Lower lobe of right lung (tissue), 2 donors: ENCODE data around the gene CYP2R1. TPM values are rescaled to one million over a fixed set of nuclear protein-coding genes. Genes with fewer than 3 reads are reported as not detected.
"Not testable (repeated sequence)": the region's sequence is repeated elsewhere in the genome, so short reads cannot be mapped to it uniquely, and the experiment has no call there.

Experiments
- ATAC-seq, 2 donors: fragments of 200-7000 bp; cut with Tn5 transposase; one replicate each; pipeline ENCODE4 v1.9.1; 2020 to 2022; ENCODE audit warnings: mild to moderate bottlenecking in 2 of 2, moderate library complexity in 2 of 2
- DNase-seq: peaks from one replicate; pipeline ENCODE4 v3.0.0-alpha.2; 2020
- H3K27ac ChIP-seq: fragments of 200-600 bp; one replicate; pipeline ENCODE4 v1.8.0; 2022
- H3K27me3 ChIP-seq: fragments of 200-600 bp; one replicate; pipeline ENCODE4 v1.8.0; 2022; ENCODE audit warnings: low read depth
- H3K36me3 ChIP-seq: fragments of 200-600 bp; one replicate; pipeline ENCODE4 v1.8.0; 2022; ENCODE audit warnings: mild to moderate bottlenecking
- H3K4me1 ChIP-seq: fragments of 200-600 bp; one replicate; pipeline ENCODE4 v1.8.0; 2022
- H3K4me3 ChIP-seq: fragments of 200-600 bp; one replicate; pipeline ENCODE4 v1.8.0; 2022; ENCODE audit warnings: mild to moderate bottlenecking
- H3K9me3 ChIP-seq: fragments of 200-600 bp; one replicate; pipeline ENCODE4 v1.8.0; 2022
- intact Hi-C: fragments of 100-400 bp; cut with DNase I; formaldehyde crosslinking; loops from one replicate; pipeline ENCODE4 v1.11.0; 2022
- total RNA-seq: library from RNA; stranded (reverse); fragmentation: NEBNext Ultra II Directional; extraction: Animal tissue kit (Norgen Biotek cat#: 25700); gene quantifications from one replicate; pipeline ENCODE4 v1.2.1, GENCODE V29; 2021
- TF ChIP-seq, protein P1 (sequence below): fragments of 200-600 bp; IDR thresholded peaks from one replicate; pipeline ENCODE4 v1.8.0; 2022; ENCODE audit warnings: antibody characterized with exemption, mild to moderate bottlenecking
- donor health status: DM: no; HTN: yes; CAD: no; lungs with severe emphysema.

Gene CYP2R1
- total RNA-seq, 1 donor from 2014 or later, result 12.3 TPM

DNA sequence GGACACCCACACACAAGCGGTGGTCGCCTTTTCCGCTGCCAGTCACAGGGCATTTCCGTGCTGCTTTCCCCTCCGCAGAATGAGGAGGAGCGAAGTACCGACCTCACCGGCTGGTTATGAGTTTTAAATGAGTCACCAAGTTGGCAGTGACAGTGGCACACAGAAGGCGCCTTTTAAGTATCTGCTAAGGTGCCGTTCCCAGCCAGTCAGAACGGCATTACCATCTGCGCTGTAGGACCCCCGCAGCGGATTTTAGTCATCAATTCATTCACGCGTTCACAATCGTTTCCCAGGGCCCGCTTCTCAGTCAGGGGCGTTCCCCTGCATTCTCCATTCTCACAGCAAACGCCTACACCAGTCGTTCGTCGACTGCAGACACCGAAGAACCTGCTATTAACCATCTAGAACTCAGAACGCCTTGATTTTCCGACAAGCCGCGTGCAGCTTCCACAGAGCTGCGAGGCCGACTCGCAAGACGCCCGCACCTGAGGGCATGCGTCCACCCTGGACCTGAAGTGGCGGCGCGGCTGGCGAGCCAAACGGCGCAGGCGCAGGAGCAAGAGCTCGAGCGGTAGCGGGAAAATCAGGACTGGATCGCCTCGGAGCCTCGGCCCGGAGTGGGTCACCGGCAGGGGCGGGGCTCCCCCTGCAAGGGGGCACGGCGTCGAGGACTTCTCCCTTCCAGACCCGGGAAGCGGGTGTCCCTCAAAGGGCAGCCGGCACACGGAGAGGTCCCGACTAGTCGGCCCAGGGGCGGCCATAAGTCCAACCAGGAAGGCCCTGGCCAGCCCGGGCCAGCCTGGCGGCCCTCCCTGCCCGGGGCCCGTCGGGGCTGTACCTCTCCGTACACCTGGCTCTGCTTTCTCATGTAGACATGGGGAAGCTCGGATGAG is 642 bp downstream of the CYP2R1 start:
- Histone ChIP-seq H3K36me3 (no peaks in the 10 kb centered on the region), H3K27me3 (no peaks in the 10 kb centered on the region), H3K4me3 (peak overlapping the region; percentile 83), H3K4me1 (peaks cover 26% of the 10 kb centered on the region), H3K9me3 (no peaks in the 10 kb centered on the region), H3K27ac (peak overlapping the region; percentile 93)
- DNase-seq (peak; percentile 92), ATAC-seq (peak; percentile 92 to 94)
- TF ChIP-seq, protein P1, sequence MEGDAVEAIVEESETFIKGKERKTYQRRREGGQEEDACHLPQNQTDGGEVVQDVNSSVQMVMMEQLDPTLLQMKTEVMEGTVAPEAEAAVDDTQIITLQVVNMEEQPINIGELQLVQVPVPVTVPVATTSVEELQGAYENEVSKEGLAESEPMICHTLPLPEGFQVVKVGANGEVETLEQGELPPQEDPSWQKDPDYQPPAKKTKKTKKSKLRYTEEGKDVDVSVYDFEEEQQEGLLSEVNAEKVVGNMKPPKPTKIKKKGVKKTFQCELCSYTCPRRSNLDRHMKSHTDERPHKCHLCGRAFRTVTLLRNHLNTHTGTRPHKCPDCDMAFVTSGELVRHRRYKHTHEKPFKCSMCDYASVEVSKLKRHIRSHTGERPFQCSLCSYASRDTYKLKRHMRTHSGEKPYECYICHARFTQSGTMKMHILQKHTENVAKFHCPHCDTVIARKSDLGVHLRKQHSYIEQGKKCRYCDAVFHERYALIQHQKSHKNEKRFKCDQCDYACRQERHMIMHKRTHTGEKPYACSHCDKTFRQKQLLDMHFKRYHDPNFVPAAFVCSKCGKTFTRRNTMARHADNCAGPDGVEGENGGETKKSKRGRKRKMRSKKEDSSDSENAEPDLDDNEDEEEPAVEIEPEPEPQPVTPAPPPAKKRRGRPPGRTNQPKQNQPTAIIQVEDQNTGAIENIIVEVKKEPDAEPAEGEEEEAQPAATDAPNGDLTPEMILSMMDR, result no peak
- intact Hi-C loops, result no loop called here

- intact Hi-C loops, result no loop called here
- Histone ChIP-seq H3K36me3 (no peaks in the 10 kb centered on the region), H3K4me1 (peaks cover 22% of the 10 kb centered on the region), H3K27me3 (no peaks in the 10 kb centered on the region), H3K4me3 (no peak overlapping the region), H3K9me3 (no peaks in the 10 kb centered on the region), H3K27ac (no peak overlapping the region)
- DNase-seq, result no peak
- ATAC-seq, result peak; percentile 34 to 52
- TF ChIP-seq, protein P1, result no peak
Observed at GRCh38 chr11:14886513-14886912, 5.5 kb downstream of the CYP2R1 start.

DNA sequence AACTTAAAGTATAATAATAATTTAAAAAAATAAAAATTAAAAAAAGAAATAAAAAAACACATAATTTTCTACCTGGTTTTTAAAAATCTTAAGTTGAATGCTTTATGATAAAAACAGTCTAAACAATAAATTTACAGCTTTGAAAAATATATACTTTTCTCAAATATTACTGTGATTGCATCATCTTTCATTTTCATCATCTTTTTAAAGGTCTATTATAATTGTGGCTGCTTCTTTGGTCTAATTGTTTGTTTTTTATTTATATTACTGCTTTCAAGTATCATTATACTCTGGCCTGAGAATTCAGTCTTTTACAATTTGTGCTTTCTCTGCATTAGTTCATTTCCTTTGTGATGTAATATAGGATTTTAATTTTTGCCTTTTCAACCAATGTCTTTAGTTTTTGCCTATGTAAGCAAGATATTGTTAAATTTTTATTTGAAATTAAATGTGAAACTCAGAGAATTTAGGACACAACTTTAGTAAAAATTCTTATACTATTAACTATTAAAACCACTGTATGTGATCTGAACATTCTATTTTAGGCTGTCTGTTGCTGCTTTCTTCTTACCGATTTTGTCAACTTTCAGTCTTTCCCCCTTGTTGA is 7.3 kb downstream of the CYP2R1 start:
- Histone ChIP-seq H3K9me3 (no peaks in the 10 kb centered on the region), H3K4me1 (peaks cover 10% of the 10 kb centered on the region), H3K36me3 (peaks cover 9% of the 10 kb centered on the region), H3K4me3 (no peak overlapping the region), H3K27ac (no peak overlapping the region), H3K27me3 (no peaks in the 10 kb centered on the region)
- intact Hi-C loops, result no loop called here
- ATAC-seq, result no peak
- TF ChIP-seq, protein P1, result no peak
- DNase-seq, result no peak

- H3K4me1 ChIP-seq, H3K4me3 ChIP-seq, intact Hi-C loops, H3K9me3 ChIP-seq, H3K27me3 ChIP-seq, ATAC-seq, DNase-seq, H3K27ac ChIP-seq: not testable (repeated sequence)
- peaks cover 18% of the 10 kb centered on the region for H3K36me3 ChIP-seq
Observed at GRCh38 chr11:14883683-14884082, 8.3 kb downstream of the CYP2R1 start.

DNA sequence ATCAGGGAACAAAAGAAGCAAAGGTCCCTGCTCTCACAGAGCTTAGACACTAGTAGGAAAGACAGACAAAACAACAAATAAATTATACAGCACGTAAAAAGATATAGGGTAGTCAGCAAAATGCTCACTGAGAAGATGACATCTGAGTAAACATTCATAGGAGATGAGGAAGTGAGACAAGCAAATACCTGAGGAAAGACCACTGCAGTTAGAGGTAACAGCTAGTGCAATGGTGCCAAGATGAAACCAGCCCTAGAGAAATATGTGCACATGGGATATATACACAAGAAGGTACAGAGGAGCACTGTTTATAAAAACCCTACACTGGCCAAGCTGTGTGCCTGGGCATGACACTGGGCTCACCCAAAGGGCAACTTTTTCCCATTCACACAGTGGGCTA is 9.8 kb downstream of the CYP2R1 start:
- H3K27me3 ChIP-seq, result no peaks in the 10 kb centered on the region
- intact Hi-C loops, result no loop called here
- H3K4me1 ChIP-seq, result peaks cover 3% of the 10 kb centered on the region
- DNase-seq, result no peak
- H3K36me3 ChIP-seq, result peaks cover 32% of the 10 kb centered on the region
- TF ChIP-seq, protein P1, result no peak
- no peaks in the 10 kb centered on the region for H3K9me3 ChIP-seq
- no peak overlapping the region for H3K27ac ChIP-seq
- no peak for ATAC-seq
- H3K4me3 ChIP-seq, result no peak overlapping the region
